Measurements from ENCODE around the gene ADGRB2.

The ADGRB2 gene

DNA sequence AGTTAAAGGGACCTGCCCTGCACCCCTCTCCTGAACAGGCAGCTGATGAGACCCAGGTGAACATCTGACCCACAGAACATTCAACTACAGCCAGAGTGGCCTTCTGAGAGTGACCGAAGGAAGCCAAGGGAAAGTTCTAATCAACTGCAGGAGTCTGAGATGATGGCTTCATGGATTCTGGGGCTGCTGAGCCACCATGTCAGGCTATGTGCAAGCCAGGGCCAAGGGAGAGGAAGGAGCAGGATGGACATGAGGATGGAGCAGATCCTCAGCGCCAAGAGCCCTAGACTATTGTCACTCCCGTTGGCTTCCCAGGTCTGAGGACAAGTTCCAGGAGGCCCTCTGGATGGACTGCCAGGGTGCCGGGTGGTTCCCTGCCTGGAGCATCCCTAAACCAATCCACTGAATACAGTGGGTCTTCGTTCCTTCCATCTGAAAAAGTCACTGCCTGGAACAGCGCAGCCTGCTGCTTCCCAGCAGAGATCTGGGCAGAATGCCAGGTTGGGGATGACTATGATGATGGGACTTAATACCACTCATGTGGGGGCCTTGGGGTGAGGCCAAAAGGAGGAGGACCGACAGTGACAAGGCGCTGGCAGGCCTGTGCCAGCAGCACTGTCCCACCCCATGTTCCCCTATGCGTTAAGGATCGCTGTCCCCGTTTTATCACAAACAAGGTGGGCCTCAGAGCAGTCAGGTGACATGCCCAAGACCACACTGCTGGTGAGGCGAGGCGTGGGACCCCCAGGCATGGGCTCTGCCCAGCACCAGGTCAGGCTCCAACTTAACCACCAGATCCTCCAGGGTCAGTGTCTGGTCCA lies 31.9 kb upstream of the ADGRB2 start:
- DNase-seq = no peak

DNA sequence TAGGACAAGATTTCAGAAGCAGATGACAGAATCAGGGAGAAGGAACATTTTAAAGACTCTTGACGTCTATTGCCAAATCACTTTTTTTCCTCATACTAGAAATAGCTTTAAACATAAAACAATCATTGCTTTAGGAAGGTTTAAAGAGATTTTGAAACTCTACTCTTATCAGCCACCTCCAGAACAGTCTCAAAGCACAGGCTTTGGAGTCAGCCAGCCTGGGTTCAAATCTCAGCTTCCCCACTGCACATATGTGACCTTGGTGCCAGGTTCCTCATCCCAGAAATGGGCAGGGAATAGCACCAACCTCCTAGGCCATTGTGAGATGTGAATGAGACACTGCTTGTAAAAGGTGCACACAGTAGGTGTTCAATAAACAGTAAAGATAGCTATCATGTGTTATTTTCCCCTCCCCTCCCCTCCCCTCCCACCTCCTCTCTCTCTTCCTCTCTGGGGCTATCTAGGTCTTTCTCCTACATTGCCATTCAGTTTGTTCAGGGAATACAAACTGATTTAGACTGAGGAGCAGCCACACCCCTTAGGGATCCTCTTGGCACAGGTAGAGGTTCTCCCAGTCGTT lies 31.0 kb upstream of the ADGRB2 start:
- DNase-seq = no peak

DNA sequence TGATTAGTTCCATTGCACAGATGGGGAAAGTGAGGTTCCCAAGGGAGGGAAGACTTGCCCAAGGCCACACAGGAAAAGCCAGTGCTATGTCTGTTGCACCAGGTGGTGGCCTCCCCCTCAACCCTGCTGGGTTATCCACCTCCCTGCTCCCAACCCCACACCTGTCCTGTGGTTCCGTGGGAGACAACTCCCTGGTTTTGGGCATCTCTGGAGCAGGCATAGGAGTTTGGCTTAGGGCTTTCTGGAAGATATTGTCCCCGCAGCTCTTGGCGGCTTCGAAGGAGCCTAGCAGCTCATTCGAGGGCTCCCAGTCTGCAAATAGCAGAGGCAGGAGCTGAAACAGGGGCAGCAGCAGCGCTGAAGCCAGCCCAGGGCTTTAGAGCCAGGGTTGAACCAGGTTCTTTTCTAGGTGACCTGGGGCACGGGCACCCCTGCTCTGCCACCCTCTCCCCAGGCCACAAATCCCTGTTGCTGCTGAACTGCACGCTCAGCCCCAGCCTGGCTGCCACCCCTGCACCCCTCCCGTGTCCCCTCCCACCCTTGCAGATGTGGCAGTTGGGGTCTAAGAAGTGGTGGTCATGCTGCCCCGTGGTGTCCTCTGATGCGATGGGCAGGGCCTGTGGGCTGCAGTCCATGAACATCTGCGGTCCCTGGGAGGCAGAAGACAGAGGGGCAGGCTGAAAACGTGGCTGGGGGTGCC lies 29.6 kb upstream of the ADGRB2 start:
- DNase-seq = peak in 1 of 5 donors; percentile 10

DNA sequence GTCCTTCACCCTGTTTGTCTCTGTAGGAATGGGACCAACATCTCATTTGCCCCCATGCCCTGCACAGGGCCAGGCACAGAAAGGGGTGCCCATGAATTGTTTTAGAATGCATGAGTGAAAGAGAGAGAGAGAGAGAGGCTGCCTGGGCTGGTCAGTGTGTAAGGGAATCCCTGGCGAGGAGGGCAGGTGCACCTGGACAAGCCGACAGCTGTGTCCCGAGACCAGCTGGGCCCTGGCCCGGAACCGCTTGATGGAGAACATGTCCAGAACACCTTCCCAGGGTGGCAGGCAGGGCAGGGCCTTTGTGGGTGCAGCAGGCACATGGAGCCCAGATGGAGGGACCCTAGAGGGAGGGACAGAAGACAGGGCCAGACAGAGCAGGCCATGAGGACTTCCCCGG lies 28.9 kb upstream of the ADGRB2 start:
- DNase-seq = peak in 1 of 5 donors; percentile 10

DNA sequence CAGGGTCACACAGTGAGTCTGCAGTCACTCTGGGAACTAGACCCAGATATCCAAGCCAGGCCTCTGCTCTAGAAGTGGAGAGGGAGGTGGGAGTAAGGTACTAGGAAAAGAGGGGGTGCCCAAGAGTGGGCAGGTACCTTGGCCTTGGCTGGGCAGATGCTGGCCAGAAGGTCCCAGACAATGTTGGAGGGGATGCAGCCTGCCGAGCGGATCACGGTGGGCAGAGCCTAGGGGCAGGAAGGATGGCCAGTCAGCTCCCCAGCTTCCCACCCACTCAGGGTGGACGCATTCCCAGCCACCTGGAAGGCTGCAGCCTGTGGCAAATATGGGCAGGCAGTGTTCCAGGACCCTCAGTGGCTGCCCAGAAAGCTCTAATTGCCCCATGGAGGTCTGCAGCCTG lies 28.4 kb upstream of the ADGRB2 start:
- DNase-seq = peak in 1 of 5 donors; percentile 5

DNA sequence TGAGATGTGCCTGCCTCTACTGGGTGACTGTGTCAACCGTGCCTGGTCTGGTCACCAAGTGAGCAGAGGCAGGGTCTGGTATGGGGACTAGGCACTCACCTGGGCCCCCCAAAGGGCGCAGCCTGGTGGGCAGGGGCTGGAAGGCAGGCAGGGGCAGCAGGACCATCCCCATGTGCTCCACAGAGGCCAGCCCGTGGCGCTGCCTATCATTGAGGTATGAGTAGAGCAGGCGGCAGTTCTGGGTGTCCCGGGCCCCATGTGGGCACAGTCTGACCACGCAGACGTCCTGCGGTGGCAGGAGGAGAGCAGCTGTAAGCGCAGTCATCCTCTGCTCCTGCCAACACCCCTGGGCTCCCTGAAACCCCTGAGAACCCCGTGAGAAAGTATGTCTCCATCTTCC lies 28.0 kb upstream of the ADGRB2 start:
- DNase-seq = peak in 1 of 5 donors; percentile 6

DNA sequence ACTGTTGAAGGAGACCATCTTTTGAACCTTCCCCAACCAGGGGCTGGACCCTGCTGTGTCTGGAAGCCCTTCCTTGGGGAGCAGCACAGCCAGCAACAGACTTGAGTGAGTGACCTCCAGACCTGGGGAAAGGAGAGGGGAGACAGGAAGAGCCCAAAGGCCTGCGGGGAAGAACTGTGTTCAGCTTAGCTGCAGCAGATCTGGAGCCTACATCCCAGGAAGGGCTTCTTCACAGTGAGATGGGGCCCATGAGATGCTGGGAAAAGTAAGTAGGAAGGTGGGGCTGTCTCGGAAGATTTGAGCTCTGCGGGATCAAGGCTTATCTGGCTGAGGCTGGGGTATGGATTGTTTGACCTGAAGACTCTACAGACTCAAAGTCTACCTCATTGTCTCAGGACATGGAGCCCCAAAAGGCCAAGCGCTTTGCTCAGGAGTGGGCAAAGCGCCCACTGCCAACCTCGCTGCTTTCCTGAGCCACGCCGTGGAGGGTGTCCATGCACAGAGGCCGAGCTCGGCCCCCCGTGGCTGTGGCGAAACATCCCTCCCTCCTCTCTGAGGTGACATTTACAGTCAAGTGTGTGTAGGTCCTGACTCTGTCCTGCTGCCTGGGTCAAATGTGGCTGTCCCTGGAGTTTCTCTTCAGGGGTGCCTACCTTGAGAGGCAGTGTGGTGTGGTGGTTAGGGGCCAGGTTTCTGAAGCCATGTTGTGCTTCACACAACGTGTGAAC lies 27.2 kb upstream of the ADGRB2 start:
- no peak for DNase-seq

DNA sequence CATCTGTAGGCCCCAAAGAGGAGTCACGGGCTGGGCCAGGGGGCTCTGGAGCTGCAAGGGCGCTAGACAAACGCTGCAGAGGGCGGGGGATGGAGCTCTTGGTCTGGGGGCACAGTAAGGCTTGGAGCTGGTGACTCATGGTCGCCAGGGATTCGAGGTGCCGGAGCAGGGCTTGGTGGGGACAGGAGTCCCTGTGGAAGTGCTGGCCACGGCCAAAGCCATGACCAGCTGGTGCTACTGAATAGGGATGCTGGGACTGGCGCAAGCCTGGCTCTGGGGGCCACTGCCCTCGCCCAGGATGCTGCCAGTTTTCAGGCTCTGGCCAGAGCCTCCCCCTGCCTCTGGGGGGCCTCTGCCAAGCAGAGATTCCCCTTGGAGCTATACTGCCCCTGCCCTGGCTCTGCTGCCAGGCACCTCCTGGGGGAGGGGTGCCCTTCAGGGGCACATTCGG lies 26.5 kb upstream of the ADGRB2 start:
- no peak for DNase-seq

DNA sequence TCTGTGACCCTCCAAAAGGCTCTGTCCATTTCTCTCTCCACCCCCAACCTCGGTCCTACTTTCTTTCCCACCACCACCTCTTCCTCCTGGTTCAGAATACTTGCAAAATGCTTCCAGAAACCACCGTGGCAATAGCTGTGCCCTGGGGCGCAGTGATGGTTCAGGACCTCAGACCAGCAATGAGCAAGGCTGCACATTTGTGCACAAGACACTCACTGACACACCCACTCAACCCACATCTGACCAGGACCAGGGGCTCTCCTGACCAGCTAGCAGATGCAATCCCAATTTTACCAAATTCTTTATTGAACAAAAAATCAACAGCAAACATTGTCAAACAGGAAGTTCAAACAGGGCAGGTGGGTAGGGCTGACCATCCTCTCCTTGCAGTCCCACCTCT lies 26.0 kb upstream of the ADGRB2 start:
- no peak for DNase-seq

DNA sequence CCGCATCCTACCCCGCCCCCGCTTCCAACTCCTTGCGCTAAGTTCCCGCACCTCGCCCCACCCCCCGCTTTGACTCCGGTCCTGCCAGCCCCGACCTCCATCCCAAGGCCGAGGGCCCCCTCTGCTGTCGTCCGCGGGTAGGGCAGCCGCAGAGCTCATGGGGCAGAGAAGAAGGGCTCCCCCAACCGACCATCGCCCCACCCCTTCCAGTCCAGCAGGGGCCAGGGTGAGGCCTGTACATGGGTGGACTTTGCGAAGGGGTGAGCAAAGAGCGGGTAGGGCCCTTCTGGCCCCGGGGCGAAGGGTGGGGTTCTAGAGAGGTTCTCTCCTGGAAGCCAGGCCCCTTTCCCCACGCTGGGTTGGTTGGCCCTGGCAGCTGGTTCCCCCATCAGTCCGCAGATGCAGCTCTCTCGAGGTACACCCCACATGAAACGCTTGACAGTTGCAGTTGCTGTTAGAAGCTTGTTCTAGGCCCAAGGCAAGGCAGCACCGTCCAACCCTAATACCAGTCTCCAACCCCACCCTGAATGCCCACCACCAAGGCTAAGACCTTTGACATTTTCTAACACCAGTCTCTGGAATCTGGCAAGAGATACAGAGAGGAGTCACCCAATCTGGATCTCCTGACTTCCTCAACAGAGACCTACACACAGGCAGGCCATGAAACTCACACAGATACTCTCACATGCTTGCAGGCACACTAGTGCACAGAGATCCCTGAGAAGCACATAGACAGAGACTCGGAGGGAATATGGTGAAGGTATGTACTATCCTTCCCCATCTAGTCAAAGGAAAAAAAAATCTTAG lies 25.3 kb upstream of the ADGRB2 start:
- peak; percentile 84 to 92 (median 89) for DNase-seq

DNA sequence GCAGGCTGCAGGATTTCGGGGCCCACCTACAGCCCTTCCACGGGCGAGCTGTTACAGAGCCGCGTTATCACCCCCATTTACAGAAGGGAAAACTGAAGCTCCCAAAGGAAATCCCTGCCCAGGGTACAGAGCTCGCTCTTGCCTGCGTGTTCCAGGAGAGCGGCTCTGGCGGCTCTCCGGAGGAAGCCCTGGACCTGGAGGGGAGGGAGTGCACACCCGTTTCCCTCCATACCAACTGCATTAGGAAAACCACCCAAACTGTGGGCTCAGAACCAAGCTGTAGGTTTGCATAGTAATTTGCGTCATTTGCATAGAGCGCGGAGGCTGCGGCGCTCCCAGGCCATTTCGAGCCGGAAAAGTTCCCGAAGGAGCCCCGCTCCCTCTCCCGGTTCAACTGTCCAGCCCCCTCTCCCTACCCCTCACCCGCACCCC lies 24.7 kb upstream of the ADGRB2 start:
- no peak for DNase-seq

DNA sequence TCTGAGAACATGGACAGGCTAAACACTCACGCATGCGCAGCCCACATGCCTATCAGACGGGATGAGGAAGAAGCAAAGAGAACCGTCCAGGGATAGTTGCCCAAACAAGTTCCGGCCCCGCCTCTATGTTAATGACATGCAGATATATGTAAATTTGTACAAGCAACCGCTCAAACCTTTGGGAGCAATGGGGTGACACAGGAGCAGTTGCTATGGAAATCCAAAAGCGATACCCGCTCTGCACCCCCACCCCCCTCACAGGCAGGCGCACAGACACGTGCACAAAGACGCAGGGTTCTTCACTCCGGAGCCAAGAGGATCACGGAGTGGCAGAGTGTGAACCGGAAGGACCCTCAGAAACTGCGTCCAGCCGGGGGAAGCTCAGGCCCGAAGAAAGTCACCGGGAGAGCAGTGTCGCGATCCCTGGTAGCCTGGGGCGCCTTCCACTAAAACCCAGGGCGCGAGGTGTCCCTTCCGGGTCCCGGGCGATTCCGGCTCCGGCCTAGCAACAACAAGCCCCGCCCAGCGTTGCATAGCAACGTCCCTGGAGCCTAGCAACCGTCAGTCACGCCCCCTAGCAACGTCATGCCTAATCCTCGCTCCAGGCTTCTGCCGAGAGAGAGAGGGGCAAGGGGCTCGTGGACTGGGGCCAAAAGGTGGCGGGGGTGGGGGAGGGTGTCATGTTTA lies 24.1 kb upstream of the ADGRB2 start:
- peak; percentile 75 to 90 (median 83) for DNase-seq

DNA sequence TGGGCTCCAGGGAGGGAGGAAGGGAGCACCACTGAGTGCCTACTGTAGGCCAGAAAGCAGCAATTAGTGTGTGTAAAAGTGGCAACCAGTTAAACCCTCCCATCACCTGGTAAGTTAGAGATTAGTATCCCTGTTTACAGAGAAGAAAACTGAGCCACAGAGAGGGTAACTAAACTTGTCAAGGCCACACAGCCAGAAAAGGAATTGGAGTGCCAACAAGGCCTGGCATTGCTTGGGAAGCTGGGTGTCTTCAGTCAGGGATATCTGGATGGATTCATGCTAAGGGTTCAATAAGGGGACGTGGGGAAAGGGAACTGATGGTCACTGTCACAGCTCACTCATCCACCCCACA lies 23.6 kb upstream of the ADGRB2 start:
- DNase-seq = no peak

DNA sequence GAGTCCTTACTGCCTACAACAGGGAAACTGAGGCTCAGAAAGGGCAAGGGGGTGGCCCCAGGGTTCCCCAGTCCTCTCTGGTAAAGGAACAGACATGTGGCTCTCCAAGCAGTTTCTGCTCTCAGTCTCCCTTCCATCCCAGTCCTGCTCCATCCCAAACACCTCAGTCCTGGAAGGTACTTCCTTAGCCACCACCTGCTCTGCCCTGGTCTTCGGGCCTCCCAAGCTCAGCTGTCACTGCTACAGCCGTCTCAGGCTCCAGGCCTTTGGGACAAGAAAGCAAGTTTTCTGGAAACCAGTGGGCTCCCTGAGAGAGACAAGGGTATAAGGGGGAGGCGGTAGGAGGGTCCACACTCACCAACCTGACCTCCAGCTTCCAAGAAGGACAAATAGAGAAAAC lies 23.1 kb upstream of the ADGRB2 start:
- DNase-seq = no peak

DNA sequence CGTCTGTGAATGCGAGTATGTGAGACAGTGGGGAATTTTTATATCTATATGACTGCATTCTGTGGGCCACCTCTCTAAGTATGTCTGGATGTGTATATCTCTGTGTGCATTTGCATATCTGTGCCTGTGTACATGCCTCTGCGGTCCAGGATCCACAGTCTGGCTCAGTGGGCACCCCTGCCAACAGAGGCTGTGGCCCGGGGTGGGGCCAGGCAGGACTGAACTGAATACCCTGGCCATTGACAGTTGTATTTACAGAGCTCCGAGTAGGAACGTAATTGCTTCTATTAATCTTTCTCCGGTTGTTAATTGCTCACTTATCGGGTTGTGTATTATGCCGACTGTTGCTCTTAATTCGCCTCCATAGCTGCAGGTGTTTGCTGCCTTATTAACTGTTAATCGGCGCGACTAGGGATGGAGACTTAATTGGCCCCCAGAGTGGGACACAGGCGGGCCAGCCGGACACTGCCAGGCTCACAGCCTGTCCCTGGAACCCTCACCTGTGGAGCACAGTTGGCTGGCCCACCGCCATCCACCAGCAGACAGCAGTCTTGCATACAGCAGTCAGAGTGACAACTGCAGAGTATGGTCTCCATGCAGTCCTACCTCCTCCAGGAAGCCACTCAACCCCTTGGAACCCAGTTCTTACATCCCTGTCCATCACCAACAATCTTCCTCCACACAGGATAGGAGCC lies 22.4 kb upstream of the ADGRB2 start:
- no peak for DNase-seq

DNA sequence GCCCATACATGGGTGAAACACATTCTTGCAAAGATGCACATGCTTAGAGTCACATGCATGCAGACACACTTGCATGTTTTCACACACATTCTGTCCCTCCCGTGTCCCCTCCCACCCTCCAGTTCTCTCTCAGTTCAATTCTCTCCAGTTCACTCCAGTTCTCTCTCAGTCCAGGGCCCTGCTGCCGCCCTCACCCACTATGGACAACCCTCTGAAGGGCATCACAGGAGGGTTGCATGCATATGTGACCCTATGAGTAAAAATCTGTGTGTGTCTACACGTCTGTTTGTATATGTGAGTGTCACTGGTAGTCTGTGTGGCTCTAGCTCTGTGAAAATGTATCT lies 21.8 kb upstream of the ADGRB2 start:
- DNase-seq = no peak

DNA sequence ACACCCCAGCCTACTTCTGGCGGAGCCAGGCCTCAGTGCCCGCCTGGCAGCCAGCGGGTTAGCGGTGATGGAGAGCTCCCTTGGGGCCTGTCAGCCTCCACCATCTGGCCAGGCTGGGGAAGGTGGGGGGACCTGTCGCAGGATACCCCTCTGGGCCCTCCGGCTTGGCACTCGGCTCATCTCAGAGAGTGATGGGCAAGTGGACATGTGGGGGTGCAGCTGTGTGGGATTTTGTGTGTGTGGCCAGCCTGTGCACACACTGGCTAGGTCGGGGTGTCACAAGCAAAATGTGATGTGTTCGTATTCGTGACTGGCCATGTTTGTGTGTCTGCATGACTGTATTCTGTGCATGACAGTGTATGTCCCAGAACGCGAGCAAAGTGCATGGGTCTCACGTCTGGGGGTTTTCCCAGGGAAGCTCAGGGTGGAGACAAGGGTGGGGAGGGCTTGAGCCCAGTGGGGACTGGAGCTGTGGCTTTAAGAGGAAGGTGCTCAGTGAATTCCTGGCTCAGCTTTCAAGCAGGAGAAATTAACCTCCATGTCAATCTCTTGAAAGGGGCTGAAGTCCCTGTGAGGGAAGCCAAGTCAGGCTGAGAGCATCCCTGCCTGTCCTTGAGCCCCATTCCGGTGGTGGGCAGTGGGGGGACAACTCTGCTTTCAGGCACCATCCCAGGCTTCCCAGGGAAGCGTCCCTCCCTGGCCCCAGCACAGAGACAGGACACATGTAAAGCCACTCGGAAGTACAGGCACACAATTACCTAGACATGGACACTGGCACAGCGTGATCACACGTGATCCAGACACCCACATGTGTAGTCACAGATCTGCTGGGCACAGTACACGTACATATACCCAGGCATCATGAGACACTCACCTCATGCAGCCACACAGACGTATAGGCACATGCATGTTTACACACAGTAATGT lies 21.1 kb upstream of the ADGRB2 start:
- DNase-seq = no peak

DNA sequence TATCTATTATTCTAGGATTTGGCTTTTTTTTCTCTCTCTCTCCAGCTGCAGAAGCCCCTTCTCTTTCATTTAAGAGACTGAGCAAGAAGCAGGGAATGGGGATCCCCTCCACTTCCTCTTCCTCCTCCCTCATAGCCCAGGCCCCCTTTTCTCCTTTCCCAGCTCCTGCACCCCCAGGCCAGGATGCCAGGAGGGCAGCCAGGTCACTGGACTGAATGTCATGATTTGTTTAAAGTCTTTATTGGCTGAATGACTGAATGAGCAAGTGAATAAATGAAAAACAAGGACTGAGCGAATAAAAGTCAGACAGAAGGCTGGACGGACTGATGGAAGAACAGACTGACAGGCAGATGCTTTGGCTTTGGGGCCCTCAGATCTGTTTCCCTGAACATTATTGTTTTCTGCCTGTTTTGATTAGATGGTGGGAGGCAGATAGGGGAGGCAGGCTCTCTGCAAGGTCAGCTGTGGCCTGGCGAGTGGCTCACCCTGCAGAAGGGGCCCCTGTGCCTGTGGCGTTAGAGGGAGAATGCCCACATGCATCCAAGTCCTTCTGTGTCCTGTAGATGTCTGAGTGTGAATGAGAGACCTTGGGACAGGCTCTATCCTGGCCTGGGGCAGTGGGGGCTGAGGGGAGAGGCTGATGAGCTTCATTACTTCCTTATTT lies 20.3 kb upstream of the ADGRB2 start:
- no peak for DNase-seq

DNA sequence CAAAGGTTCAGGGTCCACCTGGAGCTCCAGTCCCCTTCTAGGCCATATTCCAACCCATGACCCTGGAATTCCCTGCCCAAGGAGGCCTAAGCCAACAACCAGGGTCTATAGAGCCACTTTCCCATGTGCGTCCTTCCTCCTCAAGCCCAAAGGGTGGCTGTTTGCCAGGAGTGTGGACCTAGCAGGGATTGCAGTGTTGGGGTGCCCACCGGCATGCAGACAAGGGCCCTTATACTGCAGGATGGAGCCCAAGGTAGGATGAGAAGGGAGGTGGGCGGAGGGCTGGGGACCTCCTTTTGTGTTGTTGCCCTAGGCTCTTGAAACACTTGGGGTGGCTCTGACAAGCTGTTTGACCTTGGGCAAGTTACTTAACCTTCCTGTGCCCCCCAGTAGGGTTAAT lies 19.7 kb upstream of the ADGRB2 start:
- DNase-seq = no peak

Data from T-helper 1 cell (primary cell).